GM23338 (cell line): ENCODE measurements around the gene BIRC6. TPM values are rescaled to one million over a fixed set of nuclear protein-coding genes. Genes with fewer than 3 reads are reported as not detected.

ENCODE experiments used
- ATAC-seq: fragments of 200-7000 bp; cut with Tn5 transposase; 3 replicates; pipeline ENCODE4 v1.9.1; 2020
- DNase-seq: peaks from one replicate; pipeline ENCODE4 v3.0.0-alpha.2; 2015; ENCODE audit warnings: low spot score
- H2AFZ ChIP-seq: fragments of 200-600 bp; sonication (generic); 2 replicates; pipeline ENCODE4 v1.8.0; 2016; ENCODE audit warnings: antibody characterized with exemption, mild to moderate bottlenecking, moderate library complexity
- H3F3A ChIP-seq: fragments of 200-600 bp; sonication (generic); replicated peaks from 2 replicates; pipeline ENCODE4 v1.8.0; 2017; ENCODE audit warnings: antibody characterized with exemption, mixed run types, low read depth
- H3K27ac ChIP-seq: fragments of 200-600 bp; sonication (generic); 2 replicates; pipeline ENCODE4 v1.6.1; 2016; ENCODE audit warnings: low read depth
- H3K27me3 ChIP-seq: fragments of 200-600 bp; sonication (generic); 2 replicates; pipeline ENCODE4 v1.8.0; 2016; ENCODE audit warnings: mild to moderate bottlenecking, mixed run types, moderate library complexity; ENCODE audit not compliant: insufficient read depth
- H3K36me3 ChIP-seq: fragments of 200-600 bp; sonication (generic); 2 replicates; pipeline ENCODE4 v1.8.0; 2016; ENCODE audit warnings: mild to moderate bottlenecking; ENCODE audit not compliant: insufficient read depth
- H3K4me1 ChIP-seq: fragments of 200-600 bp; sonication (generic); 2 replicates; pipeline ENCODE4 v1.8.0; 2016; ENCODE audit warnings: mild to moderate bottlenecking, moderate library complexity; ENCODE audit not compliant: insufficient read depth
- H3K4me2 ChIP-seq: fragments of 200-600 bp; sonication (generic); 2 replicates; pipeline ENCODE4 v1.7.1; 2017; ENCODE audit warnings: mixed run types
- H3K4me3 ChIP-seq: fragments of 200-600 bp; sonication (generic); 2 replicates; pipeline ENCODE4 v1.6.1; 2016; ENCODE audit warnings: mixed run types
- H3K79me2 ChIP-seq: fragments of 200-600 bp; sonication (generic); replicated peaks from 2 replicates; pipeline ENCODE4 v1.8.0; 2017; ENCODE audit warnings: mild to moderate bottlenecking; ENCODE audit not compliant: insufficient read depth
- H3K9me2 ChIP-seq: fragments of 200-600 bp; sonication (generic); 2 replicates; pipeline ENCODE4 v1.8.0; 2017; ENCODE audit not compliant: insufficient read depth
- H4K20me1 ChIP-seq: fragments of 200-600 bp; sonication (generic); replicated peaks from 2 replicates; pipeline ENCODE4 v1.8.0; 2017; ENCODE audit warnings: mild to moderate bottlenecking; ENCODE audit not compliant: insufficient read depth
- H3K27ac Mint-ChIP-seq: 2 replicates; pipeline ENCODE4 v1.8.0; 2020; ENCODE audit warnings: inconsistent platforms, mild to moderate bottlenecking, moderate library complexity, mixed read lengths
- H3K27me3 Mint-ChIP-seq: 3 replicates; pipeline ENCODE4 v1.8.0; 2022; ENCODE audit warnings: low read depth, mild to moderate bottlenecking, moderate library complexity, mixed read lengths, inconsistent platforms; ENCODE audit not compliant: insufficient read depth, poor library complexity
- H3K36me3 Mint-ChIP-seq: 3 replicates; pipeline ENCODE4 v1.8.0; 2021; ENCODE audit warnings: low read depth, mild to moderate bottlenecking, inconsistent platforms, moderate library complexity, mixed read lengths
- H3K4me1 Mint-ChIP-seq: 3 replicates; pipeline ENCODE4 v1.8.0; 2020; ENCODE audit warnings: mild to moderate bottlenecking, inconsistent platforms, mixed read lengths
- H3K4me3 Mint-ChIP-seq: 3 replicates; pipeline ENCODE4 v1.8.0; 2021; ENCODE audit warnings: moderate library complexity, mild to moderate bottlenecking, inconsistent platforms, mixed read lengths
- H3K9me3 Mint-ChIP-seq: 3 replicates; pipeline ENCODE4 v1.8.0; 2020; ENCODE audit warnings: moderate library complexity, mild to moderate bottlenecking, inconsistent platforms, mixed read lengths
- CREB1 ChIP-seq: fragments of 250-450 bp; sonication (Bioruptor Pico); IDR thresholded peaks from 2 replicates; pipeline ENCODE4 v1.5.0; 2020; ENCODE audit warnings: low read depth, mild to moderate bottlenecking, moderate library complexity
- EZH2 ChIP-seq: fragments of 200-600 bp; sonication (generic); IDR thresholded peaks from one replicate; pipeline ENCODE4 v1.8.0; 2017; ENCODE audit warnings: antibody characterized with exemption, mild to moderate bottlenecking, low read depth; ENCODE audit not compliant: unreplicated experiment
- EZH2phosphoT487 ChIP-seq: fragments of 200-600 bp; sonication (generic); IDR thresholded peaks from one replicate; pipeline ENCODE4 v1.8.1; 2018; ENCODE audit warnings: antibody characterized with exemption; ENCODE audit not compliant: unreplicated experiment
- JUNB ChIP-seq: IDR thresholded peaks from one replicate; pipeline ENCODE4 v1.6.1; 2016; ENCODE audit warnings: antibody characterized with exemption; ENCODE audit not compliant: unreplicated experiment
- NANOG ChIP-seq: IDR thresholded peaks from 2 replicates; pipeline ENCODE4 v1.6.1; 2016; ENCODE audit warnings: antibody characterized with exemption, borderline replicate concordance
- POLR2AphosphoS5 ChIP-seq: IDR thresholded peaks from 2 replicates; pipeline ENCODE4 v1.6.1; 2016; ENCODE audit warnings: antibody characterized with exemption, low read depth
- REST ChIP-seq: IDR thresholded peaks from one replicate; pipeline ENCODE4 v1.6.1; 2018; ENCODE audit warnings: antibody characterized with exemption; ENCODE audit not compliant: unreplicated experiment
- STAT1 ChIP-seq: IDR thresholded peaks from one replicate; pipeline ENCODE4 v1.6.1; 2016; ENCODE audit warnings: antibody characterized with exemption; ENCODE audit not compliant: unreplicated experiment
- ZNF114 ChIP-seq: fragments of 250-450 bp; sonication (Bioruptor Pico); IDR thresholded peaks from 2 replicates; pipeline ENCODE4 v1.5.0; 2020; ENCODE audit warnings: mild to moderate bottlenecking, moderate library complexity
- ZNF331 ChIP-seq: fragments of 250-450 bp; sonication (Bioruptor Pico); IDR thresholded peaks from 2 replicates; pipeline ENCODE4 v1.5.0; 2020; ENCODE audit warnings: low read depth, mild to moderate bottlenecking, moderate library complexity
- polyA plus RNA-seq: library from polyadenylated mRNA; unstranded; fragments of >200 nt; fragmentation: Nextera tagmentation; extraction: Ambion mirVana; gene quantifications from 2 replicates; pipeline ENCODE4 v1.2.1, GENCODE V29; 2016
- total RNA-seq: library from RNA; depleted of rRNA; stranded (reverse); fragments of >200 nt; shearing (Covaris generic); gene quantifications from 2 replicates; pipeline ENCODE4 v1.2.3, GENCODE V29; 2014
- TF ChIP-seq, protein P1 (sequence below), 2 experiments: fragments of 200-600 bp in 1 of 2; sonication (generic) in 1 of 2; conservative IDR thresholded peaks; 2 replicates each; pipeline versions ENCODE4 v1.5.1 to v1.6.1; 2016 to 2017; ENCODE audit warnings: antibody characterized with exemption in 2 of 2, low read depth in 2 of 2, mild to moderate bottlenecking in 2 of 2, moderate library complexity in 1 of 2
- TF ChIP-seq, protein P2 (sequence below): fragments of 250-450 bp; sonication (Bioruptor Pico); IDR thresholded peaks from 2 replicates; pipeline ENCODE4 v1.5.0; 2020; ENCODE audit warnings: mild to moderate bottlenecking, moderate library complexity
- TF ChIP-seq, protein P3 (sequence below): IDR thresholded peaks from 2 replicates; pipeline ENCODE4 v1.6.1; 2016; ENCODE audit warnings: antibody characterized with exemption

The BIRC6 gene
- total and polyA plus RNA-seq, 2 experiments from 2014 or later: 85.8 to 131 TPM

- H3K4me1 ChIP-seq: no peaks in the 10 kb centered on the region
- no peaks in the 10 kb centered on the region for H4K20me1 ChIP-seq
- no peaks in the 10 kb centered on the region for H3K9me2 ChIP-seq
- no peak overlapping the region for H3K4me3 ChIP-seq
- no peak overlapping the region for H3K4me2 ChIP-seq
- DNase-seq: no peak
- TF ChIP-seq CREB1 (CRISPR knock-in tag): no peak
- no peak for TF ChIP-seq REST
- TF ChIP-seq JUNB: no peak
- TF ChIP-seq EZH2phosphoT487: no peak
- TF ChIP-seq, protein P1, sequence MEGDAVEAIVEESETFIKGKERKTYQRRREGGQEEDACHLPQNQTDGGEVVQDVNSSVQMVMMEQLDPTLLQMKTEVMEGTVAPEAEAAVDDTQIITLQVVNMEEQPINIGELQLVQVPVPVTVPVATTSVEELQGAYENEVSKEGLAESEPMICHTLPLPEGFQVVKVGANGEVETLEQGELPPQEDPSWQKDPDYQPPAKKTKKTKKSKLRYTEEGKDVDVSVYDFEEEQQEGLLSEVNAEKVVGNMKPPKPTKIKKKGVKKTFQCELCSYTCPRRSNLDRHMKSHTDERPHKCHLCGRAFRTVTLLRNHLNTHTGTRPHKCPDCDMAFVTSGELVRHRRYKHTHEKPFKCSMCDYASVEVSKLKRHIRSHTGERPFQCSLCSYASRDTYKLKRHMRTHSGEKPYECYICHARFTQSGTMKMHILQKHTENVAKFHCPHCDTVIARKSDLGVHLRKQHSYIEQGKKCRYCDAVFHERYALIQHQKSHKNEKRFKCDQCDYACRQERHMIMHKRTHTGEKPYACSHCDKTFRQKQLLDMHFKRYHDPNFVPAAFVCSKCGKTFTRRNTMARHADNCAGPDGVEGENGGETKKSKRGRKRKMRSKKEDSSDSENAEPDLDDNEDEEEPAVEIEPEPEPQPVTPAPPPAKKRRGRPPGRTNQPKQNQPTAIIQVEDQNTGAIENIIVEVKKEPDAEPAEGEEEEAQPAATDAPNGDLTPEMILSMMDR (conservative IDR thresholded peaks at IDR 0.05; ENCODE audit: low read depth in 2 of 2): no peak
- TF ChIP-seq ZNF114: no peak
- TF ChIP-seq STAT1: no peak
- no peak for TF ChIP-seq EZH2
- no peak for TF ChIP-seq ZNF331 (CRISPR knock-in tag)
- TF ChIP-seq NANOG: no peak
- TF ChIP-seq POLR2AphosphoS5: no peak
- TF ChIP-seq, protein P2, sequence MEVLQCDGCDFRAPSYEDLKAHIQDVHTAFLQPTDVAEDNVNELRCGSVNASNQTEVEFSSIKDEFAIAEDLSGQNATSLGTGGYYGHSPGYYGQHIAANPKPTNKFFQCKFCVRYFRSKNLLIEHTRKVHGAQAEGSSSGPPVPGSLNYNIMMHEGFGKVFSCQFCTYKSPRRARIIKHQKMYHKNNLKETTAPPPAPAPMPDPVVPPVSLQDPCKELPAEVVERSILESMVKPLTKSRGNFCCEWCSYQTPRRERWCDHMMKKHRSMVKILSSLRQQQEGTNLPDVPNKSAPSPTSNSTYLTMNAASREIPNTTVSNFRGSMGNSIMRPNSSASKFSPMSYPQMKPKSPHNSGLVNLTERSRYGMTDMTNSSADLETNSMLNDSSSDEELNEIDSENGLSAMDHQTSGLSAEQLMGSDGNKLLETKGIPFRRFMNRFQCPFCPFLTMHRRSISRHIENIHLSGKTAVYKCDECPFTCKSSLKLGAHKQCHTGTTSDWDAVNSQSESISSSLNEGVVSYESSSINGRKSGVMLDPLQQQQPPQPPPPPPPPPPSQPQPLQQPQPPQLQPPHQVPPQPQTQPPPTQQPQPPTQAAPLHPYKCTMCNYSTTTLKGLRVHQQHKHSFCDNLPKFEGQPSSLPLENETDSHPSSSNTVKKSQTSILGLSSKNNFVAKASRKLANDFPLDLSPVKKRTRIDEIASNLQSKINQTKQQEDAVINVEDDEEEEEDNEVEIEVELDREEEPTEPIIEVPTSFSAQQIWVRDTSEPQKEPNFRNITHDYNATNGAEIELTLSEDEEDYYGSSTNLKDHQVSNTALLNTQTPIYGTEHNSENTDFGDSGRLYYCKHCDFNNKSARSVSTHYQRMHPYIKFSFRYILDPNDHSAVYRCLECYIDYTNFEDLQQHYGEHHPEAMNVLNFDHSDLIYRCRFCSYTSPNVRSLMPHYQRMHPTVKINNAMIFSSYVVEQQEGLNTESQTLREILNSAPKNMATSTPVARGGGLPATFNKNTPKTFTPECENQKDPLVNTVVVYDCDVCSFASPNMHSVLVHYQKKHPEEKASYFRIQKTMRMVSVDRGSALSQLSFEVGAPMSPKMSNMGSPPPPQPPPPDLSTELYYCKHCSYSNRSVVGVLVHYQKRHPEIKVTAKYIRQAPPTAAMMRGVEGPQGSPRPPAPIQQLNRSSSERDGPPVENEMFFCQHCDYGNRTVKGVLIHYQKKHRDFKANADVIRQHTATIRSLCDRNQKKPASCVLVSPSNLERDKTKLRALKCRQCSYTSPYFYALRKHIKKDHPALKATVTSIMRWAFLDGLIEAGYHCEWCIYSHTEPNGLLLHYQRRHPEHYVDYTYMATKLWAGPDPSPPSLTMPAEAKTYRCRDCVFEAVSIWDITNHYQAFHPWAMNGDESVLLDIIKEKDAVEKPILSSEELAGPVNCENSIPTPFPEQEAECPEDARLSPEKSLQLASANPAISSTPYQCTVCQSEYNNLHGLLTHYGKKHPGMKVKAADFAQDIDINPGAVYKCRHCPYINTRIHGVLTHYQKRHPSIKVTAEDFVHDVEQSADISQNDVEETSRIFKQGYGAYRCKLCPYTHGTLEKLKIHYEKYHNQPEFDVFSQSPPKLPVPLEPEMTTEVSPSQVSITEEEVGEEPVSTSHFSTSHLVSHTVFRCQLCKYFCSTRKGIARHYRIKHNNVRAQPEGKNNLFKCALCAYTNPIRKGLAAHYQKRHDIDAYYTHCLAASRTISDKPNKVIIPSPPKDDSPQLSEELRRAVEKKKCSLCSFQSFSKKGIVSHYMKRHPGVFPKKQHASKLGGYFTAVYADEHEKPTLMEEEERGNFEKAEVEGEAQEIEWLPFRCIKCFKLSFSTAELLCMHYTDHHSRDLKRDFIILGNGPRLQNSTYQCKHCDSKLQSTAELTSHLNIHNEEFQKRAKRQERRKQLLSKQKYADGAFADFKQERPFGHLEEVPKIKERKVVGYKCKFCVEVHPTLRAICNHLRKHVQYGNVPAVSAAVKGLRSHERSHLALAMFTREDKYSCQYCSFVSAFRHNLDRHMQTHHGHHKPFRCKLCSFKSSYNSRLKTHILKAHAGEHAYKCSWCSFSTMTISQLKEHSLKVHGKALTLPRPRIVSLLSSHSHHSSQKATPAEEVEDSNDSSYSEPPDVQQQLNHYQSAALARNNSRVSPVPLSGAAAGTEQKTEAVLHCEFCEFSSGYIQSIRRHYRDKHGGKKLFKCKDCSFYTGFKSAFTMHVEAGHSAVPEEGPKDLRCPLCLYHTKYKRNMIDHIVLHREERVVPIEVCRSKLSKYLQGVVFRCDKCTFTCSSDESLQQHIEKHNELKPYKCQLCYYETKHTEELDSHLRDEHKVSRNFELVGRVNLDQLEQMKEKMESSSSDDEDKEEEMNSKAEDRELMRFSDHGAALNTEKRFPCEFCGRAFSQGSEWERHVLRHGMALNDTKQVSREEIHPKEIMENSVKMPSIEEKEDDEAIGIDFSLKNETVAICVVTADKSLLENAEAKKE (CRISPR knock-in tag): no peak
- TF ChIP-seq, protein P3, sequence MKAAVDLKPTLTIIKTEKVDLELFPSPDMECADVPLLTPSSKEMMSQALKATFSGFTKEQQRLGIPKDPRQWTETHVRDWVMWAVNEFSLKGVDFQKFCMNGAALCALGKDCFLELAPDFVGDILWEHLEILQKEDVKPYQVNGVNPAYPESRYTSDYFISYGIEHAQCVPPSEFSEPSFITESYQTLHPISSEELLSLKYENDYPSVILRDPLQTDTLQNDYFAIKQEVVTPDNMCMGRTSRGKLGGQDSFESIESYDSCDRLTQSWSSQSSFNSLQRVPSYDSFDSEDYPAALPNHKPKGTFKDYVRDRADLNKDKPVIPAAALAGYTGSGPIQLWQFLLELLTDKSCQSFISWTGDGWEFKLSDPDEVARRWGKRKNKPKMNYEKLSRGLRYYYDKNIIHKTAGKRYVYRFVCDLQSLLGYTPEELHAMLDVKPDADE: no peak
- no peaks in the 10 kb centered on the region for H3K4me1 Mint-ChIP-seq
- H3K27me3 ChIP-seq: no peaks in the 10 kb centered on the region
- H3K27ac Mint-ChIP-seq: no peak overlapping the region
- H2AFZ ChIP-seq: no peak overlapping the region
- no peaks in the 10 kb centered on the region for H3K36me3 Mint-ChIP-seq
- H3K9me3 Mint-ChIP-seq: no peaks in the 10 kb centered on the region
- peaks cover 2% of the 10 kb centered on the region for H3K27me3 Mint-ChIP-seq
- no peaks in the 10 kb centered on the region for H3K79me2 ChIP-seq
- no peaks in the 10 kb centered on the region for H3F3A ChIP-seq
- H3K27ac ChIP-seq: no peak overlapping the region
- no peak for ATAC-seq
- H3K36me3 ChIP-seq: no peaks in the 10 kb centered on the region
- H3K4me3 Mint-ChIP-seq: no peak overlapping the region
These were observed 14.0 kb upstream of the BIRC6 start for GRCh38 chr2:32342801-32343200.
